OCI-LY3 (cell line): ENCODE measurements around the gene ASIC3.

Experiments
- EZH2phosphoT487 ChIP-seq: fragments of 200-600 bp; shearing (Covaris generic); IDR thresholded peaks from 2 replicates; pipeline ENCODE4 v1.6.1; 2018; ENCODE audit warnings: antibody characterized with exemption, mixed run types, low read depth
- TF ChIP-seq, protein P1 (sequence below): fragments of 200-600, 300-600 bp; sonication (generic); IDR thresholded peaks from 2 replicates; pipeline ENCODE4 v1.5.1; 2014; ENCODE audit warnings: antibody characterized with exemption, low read length, low read depth

DNA sequence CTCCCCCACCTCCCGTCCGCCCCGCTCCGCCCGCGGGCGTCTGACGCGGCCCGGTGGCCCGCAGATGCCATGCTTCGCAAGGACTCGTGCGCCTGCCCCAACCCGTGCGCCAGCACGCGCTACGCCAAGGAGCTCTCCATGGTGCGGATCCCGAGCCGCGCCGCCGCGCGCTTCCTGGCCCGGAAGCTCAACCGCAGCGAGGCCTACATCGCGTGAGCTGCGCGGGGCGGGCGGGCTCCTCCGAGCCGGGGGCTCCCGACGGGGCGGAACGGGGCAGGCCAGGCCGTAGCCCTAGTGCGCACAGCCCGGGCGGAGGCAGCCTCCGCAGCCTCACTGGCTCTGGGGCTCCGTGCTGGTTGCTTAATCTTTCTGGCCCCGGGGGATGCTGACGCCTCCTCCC, 2.8 kb downstream of the ASIC3 start:
- TF ChIP-seq, protein P1, sequence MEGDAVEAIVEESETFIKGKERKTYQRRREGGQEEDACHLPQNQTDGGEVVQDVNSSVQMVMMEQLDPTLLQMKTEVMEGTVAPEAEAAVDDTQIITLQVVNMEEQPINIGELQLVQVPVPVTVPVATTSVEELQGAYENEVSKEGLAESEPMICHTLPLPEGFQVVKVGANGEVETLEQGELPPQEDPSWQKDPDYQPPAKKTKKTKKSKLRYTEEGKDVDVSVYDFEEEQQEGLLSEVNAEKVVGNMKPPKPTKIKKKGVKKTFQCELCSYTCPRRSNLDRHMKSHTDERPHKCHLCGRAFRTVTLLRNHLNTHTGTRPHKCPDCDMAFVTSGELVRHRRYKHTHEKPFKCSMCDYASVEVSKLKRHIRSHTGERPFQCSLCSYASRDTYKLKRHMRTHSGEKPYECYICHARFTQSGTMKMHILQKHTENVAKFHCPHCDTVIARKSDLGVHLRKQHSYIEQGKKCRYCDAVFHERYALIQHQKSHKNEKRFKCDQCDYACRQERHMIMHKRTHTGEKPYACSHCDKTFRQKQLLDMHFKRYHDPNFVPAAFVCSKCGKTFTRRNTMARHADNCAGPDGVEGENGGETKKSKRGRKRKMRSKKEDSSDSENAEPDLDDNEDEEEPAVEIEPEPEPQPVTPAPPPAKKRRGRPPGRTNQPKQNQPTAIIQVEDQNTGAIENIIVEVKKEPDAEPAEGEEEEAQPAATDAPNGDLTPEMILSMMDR: no peak
- no peak for TF ChIP-seq EZH2phosphoT487
